GM21447 (cell line): Measurements from ENCODE around the gene PRRC1.

Experiments
- ATAC-seq: cut with Tn5 transposase; IDR thresholded peaks from one replicate; pipeline ENCODE4 v1.9.1; 2021; ENCODE audit not compliant: unreplicated experiment

The PRRC1 gene

GRCh38 chr5:127602896-127603844 is 85.7 kb downstream of the PRRC1 start:
- no peak for ATAC-seq
